Aorta (tissue), 5 donors: ENCODE data around the gene MUL1. TPM values are rescaled to one million over a fixed set of nuclear protein-coding genes. Genes with fewer than 3 reads are reported as not detected.

Source experiments
- ATAC-seq: fragments of 200-7000 bp; cut with Tn5 transposase; one replicate; pipeline ENCODE4 v1.9.1; 2022; ENCODE audit warnings: moderate library complexity; ENCODE audit not compliant: low FRiP score
- DNase-seq, 2 donors: peaks; one replicate each; pipeline ENCODE4 v3.0.0-alpha.2; 2020
- H3K27ac ChIP-seq, 2 donors: one replicate each; pipeline ENCODE4 v1.5.1; 2013; ENCODE audit warnings: low read length in 2 of 2, mild to moderate bottlenecking in 2 of 2, moderate library complexity in 2 of 2, control low read depth in 1 of 2, inconsistent platforms in 1 of 2, low read depth in 1 of 2
- H3K27me3 ChIP-seq, 2 donors: one replicate each; pipeline ENCODE4 v1.6.1; 2013; ENCODE audit warnings: control low read depth in 1 of 2, low read length in 1 of 2, mild to moderate bottlenecking in 1 of 2, moderate library complexity in 1 of 2; ENCODE audit not compliant: insufficient read depth in 2 of 2, control insufficient read depth in 1 of 2
- H3K36me3 ChIP-seq, 2 donors: one replicate each; pipeline ENCODE4 v1.6.1; 2013; ENCODE audit warnings: control low read depth in 1 of 2, low read length in 1 of 2, mild to moderate bottlenecking in 1 of 2; ENCODE audit not compliant: insufficient read depth in 2 of 2, control insufficient read depth in 1 of 2
- H3K4me1 ChIP-seq, 2 donors: one replicate each; pipeline ENCODE4 v1.6.1; 2013; ENCODE audit warnings: low read length in 2 of 2, control low read depth in 1 of 2, mild to moderate bottlenecking in 1 of 2, moderate library complexity in 1 of 2; ENCODE audit not compliant: insufficient read depth in 2 of 2, control insufficient read depth in 1 of 2
- H3K4me3 ChIP-seq, 2 donors: one replicate each; pipeline ENCODE4 v1.5.1; 2013; ENCODE audit warnings: low read length in 2 of 2, control low read depth in 1 of 2, mild to moderate bottlenecking in 1 of 2
- H3K9me3 ChIP-seq: one replicate; pipeline ENCODE4 v1.6.1; 2013; ENCODE audit warnings: mild to moderate bottlenecking, low read length; ENCODE audit not compliant: control insufficient read depth
- WGBS, 2 donors: extraction: QIAGEN DNeasy Blood & Tissue Kit; methylation state at CpG; one replicate each; pipeline ENCODE4 v1.1.7; 2013; 5-methylcytosine and 5-hydroxymethylcytosine counted together
- intact Hi-C, 2 donors: fragments of 100-400 bp; cut with DNase I; formaldehyde crosslinking; loops; one replicate each; pipeline versions ENCODE4 v1.14.2 to v1.15.0; 2022
- polyA plus RNA-seq, 2 donors: library from polyadenylated mRNA; stranded (reverse); fragments of 200-250 nt; gene quantifications; one replicate each; pipeline ENCODE4 v1.2.3, GENCODE V29; 2013
- total RNA-seq, 2 donors: library from RNA; stranded (reverse); fragmentation: NEBNext Ultra II Directional; extraction: Animal tissue kit (Norgen Biotek cat#: 25700); gene quantifications; one replicate each; pipeline ENCODE4 v1.2.1, GENCODE V29; 2021
- donor health status: healthy with polysubstance abuse.
- donor health status: Bipolar disorder and iron deficiency.
- donor health status: DM: no; HTN: no; CAD: no.
- donor health status: DM: no; HTN: no; CAD: no.
- donor health status: DM: yes; HTN: yes; CAD: no.

Gene MUL1
- total and polyA plus RNA-seq, 4 donors: 5.5 to 18.6 (median 13.2) TPM

- H3K27me3 ChIP-seq: no peaks in the 10 kb centered on the region
- intact Hi-C loops: no loop called here
- no peak overlapping the region for H3K27ac ChIP-seq
- no peak for ATAC-seq
- H3K4me3 ChIP-seq: no peak overlapping the region
- peaks cover 2% of the 10 kb centered on the region for H3K9me3 ChIP-seq
- DNase-seq: no peak
- 72 to 74% methylated on average over 1 of the region's 1 CpG for WGBS, 2 donors
- H3K4me1 ChIP-seq: no peaks in the 10 kb centered on the region
- H3K36me3 ChIP-seq: no peaks in the 10 kb centered on the region
Measured at GRCh38 chr1:20540281-20540680, 32.3 kb upstream of the MUL1 start.

GRCh38 chr1:20538760-20539551 lies 31.0 kb upstream of the MUL1 start:
- Histone ChIP-seq H3K4me3 (no peak overlapping the region), H3K36me3 (no peaks in the 10 kb centered on the region), H3K27me3 (no peaks in the 10 kb centered on the region), H3K9me3 (peaks cover 2% of the 10 kb centered on the region), H3K4me1 (no peaks in the 10 kb centered on the region), H3K27ac (no peak overlapping the region)
- intact Hi-C loops: no loop called here
- DNase-seq: no peak
- no peak for ATAC-seq
- WGBS, 2 donors: 69 to 76% methylated on average over 3 of the region's 3 CpGs

- DNase-seq (no peak), ATAC-seq (no peak)
- Histone ChIP-seq H3K4me3 (no peak overlapping the region), H3K9me3 (peaks cover 2% of the 10 kb centered on the region), H3K4me1 (no peaks in the 10 kb centered on the region), H3K27me3 (no peaks in the 10 kb centered on the region), H3K27ac (no peak overlapping the region), H3K36me3 (no peaks in the 10 kb centered on the region)
- 42 to 58% methylated on average over 2 of the region's 2 CpGs for WGBS, 2 donors
- intact Hi-C loops: no loop called here
Measured at GRCh38 chr1:20538227-20538626, 30.3 kb upstream of the MUL1 start.

- Histone ChIP-seq H3K4me1 (no peaks in the 10 kb centered on the region), H3K4me3 (no peak overlapping the region), H3K9me3 (peaks cover under 1% of the 10 kb centered on the region), H3K36me3 (no peaks in the 10 kb centered on the region), H3K27me3 (no peaks in the 10 kb centered on the region), H3K27ac (no peak overlapping the region)
- no peak for ATAC-seq
- intact Hi-C loops: no loop called here
- DNase-seq: no peak
- WGBS, 2 donors: 62 to 63% methylated on average over 12 of the region's 12 CpGs
Measured at GRCh38 chr1:20534659-20535417, 26.9 kb upstream of the MUL1 start.

GRCh38 chr1:20533635-20534034 lies 25.7 kb upstream of the MUL1 start:
- no peaks in the 10 kb centered on the region for H3K9me3 ChIP-seq
- DNase-seq (no peak), ATAC-seq (no peak)
- H3K27ac ChIP-seq: no peak overlapping the region
- H3K36me3 ChIP-seq: no peaks in the 10 kb centered on the region
- 40 to 46% methylated on average over 4 of the region's 4 CpGs for WGBS, 2 donors
- H3K4me3 ChIP-seq: no peak overlapping the region
- H3K4me1 ChIP-seq: no peaks in the 10 kb centered on the region
- intact Hi-C loops: no loop called here
- no peaks in the 10 kb centered on the region for H3K27me3 ChIP-seq

- WGBS, 2 donors: 57% methylated on average over 6 of the region's 6 CpGs
- intact Hi-C loops: no loop called here
- no peaks in the 10 kb centered on the region for H3K9me3 ChIP-seq
- no peak overlapping the region for H3K27ac ChIP-seq
- H3K36me3 ChIP-seq: no peaks in the 10 kb centered on the region
- H3K4me1 ChIP-seq: no peaks in the 10 kb centered on the region
- H3K27me3 ChIP-seq: no peaks in the 10 kb centered on the region
- no peak for ATAC-seq
- H3K4me3 ChIP-seq: no peak overlapping the region
- no peak for DNase-seq
Measured at GRCh38 chr1:20530901-20531300, 22.9 kb upstream of the MUL1 start.

GRCh38 chr1:20530306-20530705 lies 22.4 kb upstream of the MUL1 start:
- DNase-seq (no peak), ATAC-seq (no peak)
- 50 to 51% methylated on average over 8 of the region's 8 CpGs for WGBS, 2 donors
- Histone ChIP-seq H3K4me3 (no peak overlapping the region), H3K9me3 (no peaks in the 10 kb centered on the region), H3K27ac (no peak overlapping the region), H3K36me3 (no peaks in the 10 kb centered on the region), H3K4me1 (no peaks in the 10 kb centered on the region), H3K27me3 (no peaks in the 10 kb centered on the region)
- intact Hi-C loops: no loop called here

GRCh38 chr1:20528221-20528620 lies 20.3 kb upstream of the MUL1 start:
- no peaks in the 10 kb centered on the region for H3K9me3 ChIP-seq
- H3K36me3 ChIP-seq: no peaks in the 10 kb centered on the region
- WGBS, 2 donors: 56 to 68% methylated on average over 7 of the region's 7 CpGs
- intact Hi-C loops: no loop called here
- no peak for DNase-seq
- H3K4me3 ChIP-seq: no peak overlapping the region
- no peak for ATAC-seq
- H3K4me1 ChIP-seq: no peaks in the 10 kb centered on the region
- peaks cover 0 to 2% of the 10 kb centered on the region in 2 donors for H3K27me3 ChIP-seq
- no peak overlapping the region for H3K27ac ChIP-seq

GRCh38 chr1:20526267-20526666 lies 18.3 kb upstream of the MUL1 start:
- no peaks in the 10 kb centered on the region for H3K4me1 ChIP-seq
- no peak for ATAC-seq
- WGBS, 2 donors: 75 to 84% methylated on average over 6 of the region's 6 CpGs
- no peaks in the 10 kb centered on the region for H3K9me3 ChIP-seq
- no peak overlapping the region for H3K4me3 ChIP-seq
- peaks cover 0 to 2% of the 10 kb centered on the region in 2 donors for H3K27me3 ChIP-seq
- DNase-seq: no peak
- no peak overlapping the region for H3K27ac ChIP-seq
- intact Hi-C loops: no loop called here
- no peaks in the 10 kb centered on the region for H3K36me3 ChIP-seq
